ENCODE measurements around the gene UXS1. TPM values are rescaled to one million over a fixed set of nuclear protein-coding genes. Genes with fewer than 3 reads are reported as not detected.

The UXS1 gene
- total RNA-seq, 4 donors from 2014 or later, result 32.2 to 94.2 (median 36.0) TPM

- H3K4me1 ChIP-seq, result peaks cover 0 to 11% of the 10 kb centered on the region in 2 donors
- intact Hi-C loops (cut with DNase I), result no loop called here
- no peak overlapping the region for H3K4me3 ChIP-seq (replicated peaks in 1 of 3)
- H3K27me3 ChIP-seq, result no peaks in the 10 kb centered on the region
- peak in 1 of 6 experiments; percentile 28 for TF ChIP-seq CTCF (IDR thresholded peaks at IDR 0.05)
- no peak for TF ChIP-seq POLR2A (IDR thresholded peaks at IDR 0.05)
- no peaks in the 10 kb centered on the region for H3K9me3 ChIP-seq
- H3K27ac ChIP-seq, result no peak overlapping the region
- DNase-seq, result peak; percentile 21 to 40
- no peaks in the 10 kb centered on the region for H3K36me3 ChIP-seq
- WGBS, 2 donors, result 58 to 64% methylated on average over 9 of the region's 9 CpGs
Observed at GRCh38 chr2:106085181-106085940, 108.7 kb downstream of the UXS1 start.

- WGBS, 2 donors, result 96 to 98% methylated on average over 6 of the region's 6 CpGs
- no peak for DNase-seq
- no peak overlapping the region for H3K27ac ChIP-seq
- H3K27me3 ChIP-seq, result no peaks in the 10 kb centered on the region
- TF ChIP-seq POLR2A (IDR thresholded peaks at IDR 0.05) (no peak), CTCF (IDR thresholded peaks at IDR 0.05) (no peak)
- H3K4me3 ChIP-seq (replicated peaks in 1 of 3), result no peak overlapping the region
- no peaks in the 10 kb centered on the region for H3K9me3 ChIP-seq
- H3K4me1 ChIP-seq, result peaks cover 0 to 11% of the 10 kb centered on the region in 2 donors
- H3K36me3 ChIP-seq, result no peaks in the 10 kb centered on the region
- intact Hi-C loops (cut with DNase I), result no loop called here
Observed at GRCh38 chr2:106080959-106081358, 113.1 kb downstream of the UXS1 start.

- H3K27me3 ChIP-seq, result no peaks in the 10 kb centered on the region
- WGBS, 2 donors, result 89 to 90% methylated on average over 5 of the region's 5 CpGs
- H3K9me3 ChIP-seq, result no peaks in the 10 kb centered on the region
- H3K36me3 ChIP-seq, result no peaks in the 10 kb centered on the region
- H3K27ac ChIP-seq, result no peak overlapping the region
- no peak for TF ChIP-seq POLR2A (IDR thresholded peaks at IDR 0.05)
- no peak for TF ChIP-seq CTCF (IDR thresholded peaks at IDR 0.05)
- peaks cover 0 to 11% of the 10 kb centered on the region in 2 donors for H3K4me1 ChIP-seq
- H3K4me3 ChIP-seq (replicated peaks in 1 of 3), result no peak overlapping the region
- DNase-seq, result no peak
- intact Hi-C loops (cut with DNase I), result no loop called here
Observed at GRCh38 chr2:106078096-106078495, 116.0 kb downstream of the UXS1 start.

- WGBS, 2 donors, result 64 to 65% methylated on average over 1 of the region's 1 CpG
- H3K27me3 ChIP-seq, result no peaks in the 10 kb centered on the region
- H3K4me3 ChIP-seq (replicated peaks in 1 of 3), result no peak overlapping the region
- H3K9me3 ChIP-seq, result no peaks in the 10 kb centered on the region
- DNase-seq, result no peak
- no peak overlapping the region for H3K27ac ChIP-seq
- H3K4me1 ChIP-seq, result peaks cover 0 to 2% of the 10 kb centered on the region in 2 donors
- intact Hi-C loops (cut with DNase I), result no loop called here
- H3K36me3 ChIP-seq, result no peaks in the 10 kb centered on the region
- no peak for TF ChIP-seq CTCF (IDR thresholded peaks at IDR 0.05)
- TF ChIP-seq POLR2A (IDR thresholded peaks at IDR 0.05), result no peak
Observed at GRCh38 chr2:106076941-106077340, 117.2 kb downstream of the UXS1 start.

- Histone ChIP-seq H3K27me3 (no peaks in the 10 kb centered on the region), H3K36me3 (no peaks in the 10 kb centered on the region), H3K27ac (no peak overlapping the region), H3K4me1 (no peaks in the 10 kb centered on the region), H3K4me3 (replicated peaks in 1 of 3) (no peak overlapping the region), H3K9me3 (no peaks in the 10 kb centered on the region)
- intact Hi-C loops (cut with DNase I), result no loop called here
- TF ChIP-seq POLR2A (IDR thresholded peaks at IDR 0.05) (no peak), CTCF (IDR thresholded peaks at IDR 0.05) (no peak)
- no peak for DNase-seq
- WGBS, 2 donors, result 77 to 79% methylated on average over 3 of the region's 3 CpGs
Observed at GRCh38 chr2:106075048-106075447, 119.1 kb downstream of the UXS1 start.
